ENCODE measurements around the gene CPSF3. TPM values are rescaled to one million over a fixed set of nuclear protein-coding genes. Genes with fewer than 3 reads are reported as not detected.

CPSF3 gene
- total RNA-seq, 1 experiment from 2014 or later = 68.5 TPM

GRCh38 chr2:9461079-9461478 is 37.6 kb downstream of the CPSF3 start:
- no TSS peak for BruUV-seq (replicated peaks)

More at GRCh38 chr2:9461079-9461478, 37.6 kb downstream of the CPSF3 start:
- intact Hi-C loops (cut with micrococcal nuclease) = no loop called here
- ChIA-PET CTCF (no interaction called here), POLR2A (no interaction called here), RAD21 (ENCODE audit: low non-redundant PET in 1 of 2, low total read pairs in 2 of 2, uncharacterized antibody in 2 of 2, unreplicated experiment in 2 of 2) (no interaction called here)
- TF ChIP-seq POLR2AphosphoS5 (IDR thresholded peaks at IDR 0.05; ENCODE audit: low read depth, low read length) (no peak), SP1 (IDR thresholded peaks at IDR 0.05; ENCODE audit: low read depth) (no peak), EZH2phosphoT487 (IDR thresholded peaks at IDR 0.05; ENCODE audit: borderline replicate concordance) (no peak), ZFX (IDR thresholded peaks at IDR 0.05) (no peak), ATF3 (IDR thresholded peaks at IDR 0.05) (no peak), EZH2 (IDR thresholded peaks at IDR 0.05) (no peak), ZBTB33 (IDR thresholded peaks at IDR 0.05; ENCODE audit: extremely low read depth, insufficient replicate concordance, low read length) (no peak), EGR1 (IDR thresholded peaks at IDR 0.05; ENCODE audit: low read depth) (no peak), RAD21 (IDR thresholded peaks at IDR 0.05; ENCODE audit: low read depth) (no peak), CEBPB (IDR thresholded peaks at IDR 0.05; ENCODE audit: low read depth) (no peak), ZNF274 (IDR thresholded peaks at IDR 0.05; ENCODE audit: low read depth, low read length) (no peak), TCF7L2 (IDR thresholded peaks at IDR 0.05; ENCODE audit: borderline replicate concordance, extremely low read depth, insufficient read depth, insufficient read length) (no peak), JUND (IDR thresholded peaks at IDR 0.05) (no peak), CBX3 (IDR thresholded peaks at IDR 0.05; ENCODE audit: low read depth) (no peak), SIN3A (IDR thresholded peaks at IDR 0.05; ENCODE audit: low read depth) (no peak), MAX (IDR thresholded peaks at IDR 0.05) (no peak)
- ATAC-seq (no peak), DNase-seq (ENCODE audit: low read depth, low spot score) (no peak)
- Histone ChIP-seq H3K4me3 (replicated peaks in 1 of 2; ENCODE audit: low read depth in 1 of 2, low read length in 2 of 2) (no peak overlapping the region), H3K79me2 (ENCODE audit: insufficient read depth, low read length) (no peaks in the 10 kb centered on the region), H3K9me3 (ENCODE audit: control insufficient read depth in 1 of 2, insufficient read depth in 1 of 2, low read depth in 1 of 2, low read length in 2 of 2) (no peaks in the 10 kb centered on the region), H4K20me1 (ENCODE audit: insufficient read depth) (no peaks in the 10 kb centered on the region), H2AFZ (ENCODE audit: low read depth, low read length, poor library complexity, severe bottlenecking) (no peak overlapping the region), H3K9ac (ENCODE audit: low read length) (no peak overlapping the region), H3K27ac (ENCODE audit: low read depth, low read length) (no peak overlapping the region), H3K27me3 (ENCODE audit: insufficient read depth, low read length) (no peaks in the 10 kb centered on the region), H3K9me2 (ENCODE audit: insufficient read depth) (no peaks in the 10 kb centered on the region), H3K36me3 (ENCODE audit: control insufficient read depth in 1 of 2, insufficient read depth in 2 of 2, low read length in 2 of 2) (peaks cover 14 to 27% of the 10 kb centered on the region in 2 experiments), H3K4me2 (ENCODE audit: low read length) (no peak overlapping the region), H3K4me1 (ENCODE audit: control insufficient read depth in 1 of 2, insufficient read depth in 2 of 2, low read length in 2 of 2) (no peaks in the 10 kb centered on the region)

Measured in HCT116 (cell line).